ENCODE data around the gene TACC2. TPM values are rescaled to one million over a fixed set of nuclear protein-coding genes. Genes with fewer than 3 reads are reported as not detected.

TACC2 gene
- total RNA-seq, 3 donors from 2014 or later = 26.1 to 30.5 (median 28.5) TPM

DNA sequence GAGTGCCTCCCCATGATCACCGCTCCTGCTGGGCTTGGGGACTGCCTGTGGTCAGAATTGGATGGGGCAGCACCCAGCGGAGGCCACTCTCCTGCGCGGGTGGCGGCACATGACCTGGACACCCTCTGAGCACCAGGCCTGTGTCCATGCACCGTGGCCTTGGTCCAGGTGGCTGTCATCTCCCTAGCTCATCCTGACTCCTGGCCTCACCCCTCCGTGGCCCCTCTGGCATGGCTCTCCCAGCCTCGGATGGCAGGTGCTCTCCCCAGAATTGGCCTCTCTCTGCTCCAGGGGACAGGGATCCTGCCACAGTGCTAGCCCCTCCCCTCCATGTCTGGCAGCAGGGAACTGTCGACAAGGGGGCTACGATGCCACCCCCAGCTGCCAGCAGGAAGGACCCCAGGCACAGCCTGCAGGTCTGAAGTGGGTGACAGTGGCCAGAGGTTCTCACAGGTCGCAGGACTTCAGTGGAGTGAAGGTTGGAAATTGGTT is 244.9 kb downstream of the TACC2 start:
- Histone ChIP-seq H3K27ac (no peak overlapping the region), H3K4me3 (no peak overlapping the region), H3K27me3 (no peaks in the 10 kb centered on the region), H3K4me1 (no peaks in the 10 kb centered on the region), H3K9me3 (no peaks in the 10 kb centered on the region), H3K36me3 (no peaks in the 10 kb centered on the region)
- TF ChIP-seq POLR2AphosphoS5 (IDR thresholded peaks at IDR 0.05) (no peak), POLR2A (IDR thresholded peaks at IDR 0.05) (no peak)
- TF ChIP-seq, protein P1, sequence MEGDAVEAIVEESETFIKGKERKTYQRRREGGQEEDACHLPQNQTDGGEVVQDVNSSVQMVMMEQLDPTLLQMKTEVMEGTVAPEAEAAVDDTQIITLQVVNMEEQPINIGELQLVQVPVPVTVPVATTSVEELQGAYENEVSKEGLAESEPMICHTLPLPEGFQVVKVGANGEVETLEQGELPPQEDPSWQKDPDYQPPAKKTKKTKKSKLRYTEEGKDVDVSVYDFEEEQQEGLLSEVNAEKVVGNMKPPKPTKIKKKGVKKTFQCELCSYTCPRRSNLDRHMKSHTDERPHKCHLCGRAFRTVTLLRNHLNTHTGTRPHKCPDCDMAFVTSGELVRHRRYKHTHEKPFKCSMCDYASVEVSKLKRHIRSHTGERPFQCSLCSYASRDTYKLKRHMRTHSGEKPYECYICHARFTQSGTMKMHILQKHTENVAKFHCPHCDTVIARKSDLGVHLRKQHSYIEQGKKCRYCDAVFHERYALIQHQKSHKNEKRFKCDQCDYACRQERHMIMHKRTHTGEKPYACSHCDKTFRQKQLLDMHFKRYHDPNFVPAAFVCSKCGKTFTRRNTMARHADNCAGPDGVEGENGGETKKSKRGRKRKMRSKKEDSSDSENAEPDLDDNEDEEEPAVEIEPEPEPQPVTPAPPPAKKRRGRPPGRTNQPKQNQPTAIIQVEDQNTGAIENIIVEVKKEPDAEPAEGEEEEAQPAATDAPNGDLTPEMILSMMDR (IDR thresholded peaks at IDR 0.05) = no peak
- intact Hi-C loops (cut with DNase I; ENCODE audit: low total_unique reads) = no loop called here
- DNase-seq (ENCODE audit: low spot score in 2 of 2) = no peak

DNA sequence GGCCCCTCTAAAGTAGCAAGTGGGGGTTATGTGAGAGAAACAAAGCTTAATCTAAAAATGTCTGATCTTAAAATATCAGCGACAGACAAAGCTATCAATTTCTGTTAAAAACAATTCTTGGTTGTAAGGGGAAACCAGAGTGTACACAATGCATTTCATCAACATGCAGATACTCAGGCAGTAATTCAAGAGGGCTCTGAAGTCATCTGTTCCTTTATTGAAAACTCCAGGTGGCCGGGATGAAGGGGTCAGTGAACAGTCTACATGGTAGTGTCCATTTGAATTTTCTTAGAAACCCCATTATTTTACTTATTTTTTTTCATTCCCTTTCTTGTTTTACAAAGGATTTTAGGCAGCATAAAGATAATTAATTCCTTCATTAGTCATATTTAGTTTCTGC is 245.5 kb downstream of the TACC2 start:
- no peaks in the 10 kb centered on the region for H3K27me3 ChIP-seq
- TF ChIP-seq POLR2AphosphoS5 (IDR thresholded peaks at IDR 0.05) (no peak), POLR2A (IDR thresholded peaks at IDR 0.05) (no peak)
- TF ChIP-seq, protein P1 (IDR thresholded peaks at IDR 0.05) = no peak
- intact Hi-C loops (cut with DNase I; ENCODE audit: low total_unique reads) = no loop called here
- H3K9me3 ChIP-seq = no peaks in the 10 kb centered on the region
- DNase-seq (ENCODE audit: low spot score in 2 of 2) = no peak
- H3K27ac ChIP-seq = no peak overlapping the region
- H3K36me3 ChIP-seq = no peaks in the 10 kb centered on the region
- no peaks in the 10 kb centered on the region for H3K4me1 ChIP-seq
- H3K4me3 ChIP-seq = no peak overlapping the region

DNA sequence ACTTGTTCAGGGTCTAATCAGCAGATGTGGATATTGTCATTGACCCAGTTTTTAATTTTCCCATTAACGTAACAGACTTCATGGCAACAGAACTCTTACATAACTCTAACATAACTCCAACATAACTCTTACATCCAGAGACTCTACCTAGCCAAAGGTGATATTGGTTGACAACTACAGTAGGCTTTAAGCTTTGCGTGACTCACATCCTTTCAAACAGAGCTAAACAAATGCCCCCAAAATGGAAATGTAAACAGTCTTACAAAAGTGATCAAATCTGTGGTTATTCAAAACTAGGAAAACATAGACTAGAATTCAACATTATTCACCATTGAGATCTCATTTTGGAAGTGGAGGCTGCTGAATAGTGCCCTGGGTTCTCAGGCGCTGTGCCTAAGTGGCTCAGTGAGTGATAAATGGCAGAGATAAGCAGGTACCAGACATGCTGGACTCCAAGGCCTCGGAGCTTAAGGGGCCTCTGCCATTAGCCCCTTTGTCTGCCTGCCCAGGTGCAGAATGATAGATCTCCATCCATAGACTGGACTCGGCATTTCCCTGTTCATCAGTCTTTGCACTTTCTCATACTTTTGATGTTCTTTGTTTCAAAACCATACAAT is 247.8 kb downstream of the TACC2 start:
- no peaks in the 10 kb centered on the region for H3K36me3 ChIP-seq
- no peak overlapping the region for H3K4me3 ChIP-seq
- H3K27ac ChIP-seq = no peak overlapping the region
- TF ChIP-seq POLR2A (IDR thresholded peaks at IDR 0.05) = no peak
- TF ChIP-seq, protein P1 (IDR thresholded peaks at IDR 0.05) = no peak
- no peak for TF ChIP-seq POLR2AphosphoS5 (IDR thresholded peaks at IDR 0.05)
- no peaks in the 10 kb centered on the region for H3K9me3 ChIP-seq
- H3K27me3 ChIP-seq = no peaks in the 10 kb centered on the region
- DNase-seq (ENCODE audit: low spot score in 2 of 2) = no peak
- intact Hi-C loops (cut with DNase I; ENCODE audit: low total_unique reads) = no loop called here
- no peaks in the 10 kb centered on the region for H3K4me1 ChIP-seq

DNA sequence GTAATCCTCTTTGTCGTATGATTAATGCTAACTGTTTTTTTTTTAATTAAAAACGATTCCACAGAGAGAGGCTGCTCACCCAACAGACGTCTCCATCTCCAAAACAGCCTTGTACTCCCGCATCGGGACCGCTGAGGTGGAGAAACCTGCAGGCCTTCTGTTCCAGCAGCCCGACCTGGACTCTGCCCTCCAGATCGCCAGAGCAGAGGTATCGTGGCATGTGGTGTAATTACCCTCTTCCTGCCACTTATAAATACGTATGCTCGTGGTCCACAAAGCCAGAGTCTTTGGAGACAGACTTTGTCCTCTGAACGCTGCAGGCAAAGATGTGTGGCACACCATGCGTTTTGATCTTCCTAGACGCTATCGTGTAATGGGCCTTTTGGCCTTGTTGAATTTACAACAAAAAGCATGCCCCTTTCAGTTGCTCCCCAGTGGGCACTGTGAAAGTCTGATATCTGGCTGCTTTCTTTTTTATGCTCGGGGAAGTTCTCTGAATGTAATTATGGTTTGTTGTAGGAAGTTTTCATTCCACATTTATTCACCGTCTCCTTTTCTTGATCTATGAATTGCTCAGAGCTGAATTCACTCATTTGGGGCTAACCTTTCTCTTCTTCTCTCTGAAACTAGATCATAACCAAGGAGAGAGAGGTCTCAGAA is 248.5 kb downstream of the TACC2 start:
- Histone ChIP-seq H3K27me3 (no peaks in the 10 kb centered on the region), H3K4me3 (no peak overlapping the region), H3K9me3 (no peaks in the 10 kb centered on the region), H3K27ac (no peak overlapping the region), H3K36me3 (no peaks in the 10 kb centered on the region), H3K4me1 (no peaks in the 10 kb centered on the region)
- intact Hi-C loops (cut with DNase I; ENCODE audit: low total_unique reads) = no loop called here
- TF ChIP-seq, protein P1 (IDR thresholded peaks at IDR 0.05) = no peak
- TF ChIP-seq POLR2AphosphoS5 (IDR thresholded peaks at IDR 0.05) (no peak), POLR2A (IDR thresholded peaks at IDR 0.05) (no peak)
- no peak for DNase-seq (ENCODE audit: low spot score in 2 of 2)

DNA sequence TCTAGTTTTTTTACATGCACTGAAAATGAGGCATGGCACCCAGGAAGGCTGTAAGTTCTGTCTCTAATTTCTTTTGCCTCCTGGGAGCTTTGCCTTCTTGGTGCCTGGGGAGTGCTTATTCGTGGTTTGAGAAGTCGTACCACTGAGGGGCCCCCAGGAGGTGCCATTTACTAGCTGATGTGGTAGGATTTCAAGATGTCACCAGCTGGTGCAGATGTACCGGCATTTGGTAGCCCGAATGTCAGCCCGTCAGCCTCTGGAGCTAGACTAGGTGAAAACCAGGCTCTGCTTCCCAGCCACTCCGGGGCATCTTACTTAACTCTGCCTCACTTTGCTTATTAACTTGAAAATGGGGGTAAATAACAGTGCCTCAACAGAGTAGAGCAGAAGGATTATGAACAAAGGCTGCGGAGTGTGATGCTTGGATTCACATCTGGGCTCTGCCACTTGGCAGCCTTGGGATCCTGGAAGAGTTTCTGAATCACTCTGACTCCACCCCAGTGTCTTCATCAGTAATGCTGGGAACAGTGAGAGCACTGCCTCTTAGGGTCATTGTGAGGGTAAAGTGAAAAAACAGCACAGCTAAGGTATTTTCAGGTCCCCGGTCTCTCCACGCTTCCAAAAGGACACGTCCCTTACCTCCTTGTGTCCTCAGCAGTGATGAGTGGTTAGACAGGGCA is 250.8 kb downstream of the TACC2 start:
- DNase-seq (ENCODE audit: low spot score in 2 of 2) = no peak
- Histone ChIP-seq H3K27me3 (no peaks in the 10 kb centered on the region), H3K4me1 (no peaks in the 10 kb centered on the region), H3K27ac (no peak overlapping the region), H3K9me3 (no peaks in the 10 kb centered on the region), H3K4me3 (no peak overlapping the region), H3K36me3 (no peaks in the 10 kb centered on the region)
- intact Hi-C loops (cut with DNase I; ENCODE audit: low total_unique reads) = loop anchor here (5.0 kb wide), 1 partner anchor 488 kb away; no protein-coding TSS in a partner anchor
- TF ChIP-seq, protein P1 (IDR thresholded peaks at IDR 0.05) = no peak
- no peak for TF ChIP-seq POLR2AphosphoS5 (IDR thresholded peaks at IDR 0.05)
- no peak for TF ChIP-seq POLR2A (IDR thresholded peaks at IDR 0.05)
